Hematopoietic multipotent progenitor cell treated with erythropoietin and hydrocortisone succinate and interleukin-3 and kit ligand, for 8 days (in vitro differentiated cells): ENCODE measurements around the gene ANKRD65.

Experiments used
- DNase-seq: peaks from one replicate; pipeline ENCODE4 v3.0.0-alpha.2; 2015

ANKRD65 gene

DNA sequence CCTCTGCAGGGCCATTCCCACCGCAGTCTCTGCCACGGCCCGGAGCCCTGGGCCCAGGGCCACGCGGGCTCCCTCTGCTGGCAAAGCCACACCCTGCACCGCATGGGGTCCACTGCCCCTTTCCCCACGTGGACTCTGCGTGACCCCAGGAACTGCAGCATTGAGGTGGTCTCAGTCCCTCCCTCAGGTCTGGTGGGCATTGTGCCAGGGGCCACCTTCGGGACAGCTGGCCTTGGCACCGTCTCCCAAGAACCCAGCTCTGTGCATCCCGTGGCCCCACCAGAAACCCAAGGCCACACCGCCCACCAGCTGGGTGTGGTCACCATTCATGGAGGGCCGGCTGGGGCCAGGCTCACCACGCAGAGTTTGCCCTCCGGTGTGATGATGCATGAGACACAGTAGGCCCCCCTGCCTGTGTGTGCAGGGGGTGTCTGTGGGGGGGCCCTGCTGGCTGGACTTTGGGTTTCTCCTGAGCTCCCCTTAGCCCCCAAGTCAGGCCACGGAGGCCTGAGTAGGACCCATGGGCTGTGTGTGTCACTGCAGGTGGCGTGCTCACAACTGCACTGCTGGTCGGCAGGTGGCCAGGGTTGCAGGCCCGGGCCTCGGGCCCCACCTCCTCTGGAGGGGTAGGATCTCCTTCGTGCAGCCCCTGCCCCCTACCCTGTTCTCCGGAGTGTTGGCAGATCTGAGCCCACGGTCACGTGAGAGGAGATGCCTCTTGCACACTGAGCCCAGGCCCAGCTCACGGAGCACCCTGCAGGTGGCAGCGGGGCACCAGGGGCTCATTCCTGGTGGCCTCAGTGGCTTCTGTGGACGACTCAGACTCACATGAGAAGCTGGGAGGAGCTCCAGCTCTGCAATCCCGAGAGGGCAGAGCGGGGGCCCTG is 20.2 kb upstream of the ANKRD65 start:
- DNase-seq: peak; percentile 45

DNA sequence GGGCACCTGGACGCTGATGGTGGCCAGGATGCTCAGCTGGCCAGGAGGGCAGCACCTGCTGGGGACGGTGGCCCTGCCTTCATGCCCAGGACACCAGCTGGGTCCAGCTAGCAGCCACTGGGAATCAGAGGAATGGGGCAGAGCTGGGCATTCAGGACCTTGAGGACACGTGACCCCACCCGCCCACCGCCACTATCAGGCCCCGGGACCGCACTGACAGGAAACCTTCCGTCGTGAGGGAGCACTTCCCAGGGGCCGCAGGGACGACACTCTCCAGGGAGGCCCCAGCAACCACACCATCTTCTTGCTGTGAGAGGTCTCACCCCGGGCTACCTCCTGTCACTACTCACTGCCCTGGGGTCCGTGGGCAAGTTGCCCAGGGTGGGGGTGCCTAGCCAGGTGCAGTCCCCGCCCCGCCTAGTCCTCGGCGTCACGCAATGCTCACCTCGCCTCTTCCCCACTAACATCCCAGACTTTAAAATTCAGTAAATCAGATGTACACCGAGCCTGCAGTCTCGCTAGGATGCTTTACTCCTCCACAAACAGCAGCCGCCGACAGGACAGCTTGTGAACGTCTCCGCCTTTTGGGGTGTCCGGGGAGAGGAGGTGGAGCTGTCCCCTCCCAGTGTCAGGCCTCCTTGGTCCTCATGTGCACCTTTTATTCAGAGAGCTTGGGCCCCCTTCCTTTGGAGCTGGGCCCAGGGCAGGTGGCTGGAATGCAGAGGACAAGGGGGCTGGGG is 19.4 kb upstream of the ANKRD65 start:
- no peak for DNase-seq

GRCh38 chr1:1439546-1440261 is 18.6 kb upstream of the ANKRD65 start:
- no peak for DNase-seq

GRCh38 chr1:1438531-1439381 is 17.7 kb upstream of the ANKRD65 start:
- DNase-seq: no peak

GRCh38 chr1:1437904-1438376 is 16.9 kb upstream of the ANKRD65 start:
- DNase-seq: no peak

DNA sequence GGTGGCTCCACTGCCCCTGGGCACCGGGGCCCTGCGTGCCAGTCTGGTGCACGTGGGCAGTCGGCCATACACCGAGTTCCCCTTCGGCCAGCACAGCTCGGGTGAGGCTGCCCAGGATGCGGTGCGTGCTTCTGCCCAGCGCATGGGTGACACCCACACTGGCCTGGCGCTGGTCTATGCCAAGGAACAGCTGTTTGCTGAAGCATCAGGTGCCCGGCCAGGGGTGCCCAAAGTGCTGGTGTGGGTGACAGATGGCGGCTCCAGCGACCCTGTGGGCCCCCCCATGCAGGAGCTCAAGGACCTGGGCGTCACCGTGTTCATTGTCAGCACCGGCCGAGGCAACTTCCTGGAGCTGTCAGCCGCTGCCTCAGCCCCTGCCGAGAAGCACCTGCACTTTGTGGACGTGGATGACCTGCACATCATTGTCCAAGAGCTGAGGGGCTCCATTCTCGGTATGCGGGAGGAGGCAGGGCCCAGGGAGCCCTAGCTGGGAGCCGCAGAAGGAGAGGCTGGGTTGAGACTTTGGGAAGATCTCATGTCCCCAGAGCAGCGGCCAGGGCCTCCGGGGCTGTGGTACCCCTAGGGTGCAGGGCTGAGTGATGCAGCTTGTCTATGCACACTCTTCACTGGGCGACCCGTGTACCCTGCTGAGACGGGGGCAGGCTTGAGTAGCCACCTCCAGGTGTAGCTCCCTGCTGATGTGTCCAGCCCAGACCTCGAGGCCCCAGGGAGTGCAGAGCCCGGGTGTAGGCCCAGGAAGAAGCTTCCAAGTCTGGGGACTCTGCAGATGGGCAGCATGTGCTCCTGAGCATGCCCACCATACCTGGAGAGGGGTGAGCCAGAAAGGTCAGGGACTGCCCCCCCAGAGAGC is 16.2 kb upstream of the ANKRD65 start:
- no peak for DNase-seq

- no peak for DNase-seq
Measured at GRCh38 chr1:1436630-1437032, 15.6 kb upstream of the ANKRD65 start.

GRCh38 chr1:1435911-1436629 is 15.0 kb upstream of the ANKRD65 start:
- no peak for DNase-seq

DNA sequence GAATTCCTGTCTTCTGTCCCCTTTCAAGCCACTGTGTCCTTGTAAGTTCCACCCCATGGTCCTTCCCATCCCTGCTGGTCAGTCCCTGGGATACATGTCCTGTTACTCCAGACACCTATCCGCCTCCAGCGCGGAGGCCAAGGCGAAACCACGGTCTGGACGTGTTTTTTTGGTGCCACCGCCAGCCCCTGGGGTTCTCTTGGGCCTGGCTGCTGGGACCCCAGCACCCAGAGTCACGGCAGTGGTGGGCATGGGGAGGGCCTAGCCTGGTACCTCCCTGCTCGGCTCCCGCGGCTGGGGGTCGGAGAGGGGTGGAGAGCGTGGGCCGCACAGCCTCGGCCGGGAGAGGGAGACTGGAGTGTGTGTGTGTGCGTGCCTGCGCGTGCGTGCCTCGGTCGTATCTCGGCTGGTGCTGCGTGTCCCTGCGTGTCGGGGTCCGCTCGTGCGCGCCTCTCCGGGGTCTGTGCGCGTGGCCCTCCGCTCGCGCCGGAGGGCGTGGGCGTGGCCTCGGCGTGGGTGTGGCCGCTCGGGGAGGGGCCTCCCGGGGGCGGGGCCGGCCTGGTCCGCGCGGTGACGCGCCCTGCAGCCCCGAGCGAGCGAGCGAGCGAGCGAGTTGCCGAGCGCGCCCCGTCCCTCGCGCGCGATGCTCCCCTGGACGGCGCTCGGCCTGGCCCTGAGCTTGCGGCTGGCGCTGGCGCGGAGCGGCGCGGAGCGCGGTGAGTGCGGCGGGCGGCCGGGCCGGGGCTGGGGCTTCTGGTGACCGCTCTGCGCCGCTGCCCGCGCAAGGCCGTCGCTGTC is 14.2 kb upstream of the ANKRD65 start, which contains the start of gene VWA1:
VWA1 (plus strand) TSS at position 585 of the 798 bp plus-strand sequence; CDS start at position 644, 59 bp downstream.
- DNase-seq: peak; percentile 43

DNA sequence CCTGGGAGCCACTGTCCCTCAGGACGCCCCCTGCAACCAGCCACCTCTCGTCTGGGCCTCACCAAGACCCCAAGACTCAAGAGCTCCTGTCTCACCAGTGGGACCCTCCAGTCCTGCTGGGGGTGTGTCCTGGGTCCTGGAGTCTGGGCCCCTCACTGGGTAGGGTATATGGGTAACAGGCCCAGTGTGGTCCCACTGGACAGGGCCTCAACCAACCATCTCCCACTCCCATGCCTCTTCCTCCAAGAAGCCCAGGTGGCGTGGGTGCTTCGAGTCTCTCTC is 13.7 kb upstream of the ANKRD65 start:
- DNase-seq: no peak

- no peak for DNase-seq
Measured at GRCh38 chr1:1434131-1434823, 13.2 kb upstream of the ANKRD65 start.

DNA sequence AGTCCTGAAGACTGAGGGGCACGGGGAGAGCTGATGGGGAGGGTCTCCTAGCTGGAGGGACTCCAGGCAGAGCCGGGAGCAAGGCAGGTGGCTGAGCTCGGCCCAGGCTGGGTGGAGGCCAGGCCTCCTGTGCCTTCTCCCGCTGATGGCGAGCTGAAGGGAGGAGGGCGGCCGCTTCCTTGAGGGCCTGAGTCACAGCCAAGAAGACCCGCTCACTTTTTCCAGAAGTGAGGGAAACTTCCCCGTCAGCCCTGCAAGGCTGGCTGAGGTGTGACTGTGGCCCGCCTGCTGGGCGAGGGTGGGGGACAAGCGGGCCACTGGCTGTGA is 12.7 kb upstream of the ANKRD65 start:
- DNase-seq: no peak

GRCh38 chr1:1432951-1433803 is 12.1 kb upstream of the ANKRD65 start:
- no peak for DNase-seq

DNA sequence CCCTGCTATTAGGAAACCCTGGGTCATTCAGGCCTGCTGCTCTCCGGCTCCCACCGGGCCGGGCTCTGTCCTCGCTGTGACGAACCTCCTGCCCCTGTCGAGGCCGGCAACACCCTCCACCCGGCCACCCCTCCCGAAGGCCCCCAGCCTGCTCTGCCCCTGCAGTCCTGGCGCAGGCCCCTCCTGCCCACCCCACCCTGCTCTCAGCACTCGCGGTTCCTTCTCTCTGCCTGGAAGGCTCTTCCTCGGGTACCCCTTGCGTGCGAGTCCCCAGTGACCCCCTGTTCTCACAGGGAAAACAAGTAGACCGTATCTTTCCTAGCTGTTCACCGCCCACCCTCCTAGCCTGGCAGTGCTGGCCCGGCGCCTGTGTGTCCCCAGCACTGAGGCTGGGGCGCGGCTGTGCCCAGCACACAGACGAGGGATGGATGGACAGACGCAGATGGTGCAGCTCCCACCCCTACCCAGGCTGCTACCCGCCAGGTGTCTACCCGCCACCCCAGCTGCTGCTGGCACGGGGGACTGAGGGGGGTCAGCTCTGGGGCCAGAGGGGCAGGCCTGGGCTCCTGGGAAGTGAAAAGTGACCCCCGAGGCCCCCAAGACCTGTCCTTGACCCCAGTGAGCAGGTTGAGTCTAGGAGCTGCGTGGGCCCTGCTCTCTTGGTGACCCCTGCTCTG is 11.3 kb upstream of the ANKRD65 start:
- no peak for DNase-seq

GRCh38 chr1:1431845-1432273 is 10.8 kb upstream of the ANKRD65 start:
- no peak for DNase-seq

- DNase-seq: no peak
Measured at GRCh38 chr1:1430992-1431844, 10.1 kb upstream of the ANKRD65 start.
